Measurements from ENCODE around the gene DDX50. TPM values are rescaled to one million over a fixed set of nuclear protein-coding genes. Genes with fewer than 3 reads are reported as not detected.
A peak's percentile ranks its signal among the peaks of the same experiment; 100 is the strongest.

The DDX50 gene
- total and polyA plus RNA-seq, 7 donors: 18.6 to 27.5 (median 22.6) TPM

DNA sequence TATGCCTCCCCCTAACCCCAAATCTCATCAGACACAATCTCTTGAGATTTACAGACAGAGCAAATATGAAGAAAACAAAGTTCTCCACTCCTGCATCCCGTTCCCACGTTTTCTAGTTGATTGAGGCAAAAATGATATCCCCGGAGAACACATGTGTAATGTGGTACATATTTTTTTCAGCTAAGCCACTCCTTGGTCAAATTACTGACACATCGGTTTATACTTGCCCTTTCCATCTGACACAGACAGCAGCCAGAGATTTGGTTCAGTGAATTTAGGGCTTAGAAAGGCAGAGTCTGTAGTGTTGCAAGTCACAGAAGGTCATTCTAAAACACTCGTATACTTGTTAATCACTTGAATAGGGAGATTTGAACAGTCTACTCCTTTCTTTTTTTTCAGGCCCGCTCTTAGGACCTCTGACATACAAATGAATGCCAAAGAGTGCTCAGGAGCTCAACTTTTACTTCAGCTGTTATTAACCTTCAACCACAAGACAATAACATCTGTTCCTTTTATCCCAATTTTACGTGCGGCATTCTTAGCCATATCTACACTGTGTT lies 1.8 kb upstream of the DDX50 start:
- no peak for DNase-seq
- no peak overlapping the region for H3K27ac ChIP-seq

DNA sequence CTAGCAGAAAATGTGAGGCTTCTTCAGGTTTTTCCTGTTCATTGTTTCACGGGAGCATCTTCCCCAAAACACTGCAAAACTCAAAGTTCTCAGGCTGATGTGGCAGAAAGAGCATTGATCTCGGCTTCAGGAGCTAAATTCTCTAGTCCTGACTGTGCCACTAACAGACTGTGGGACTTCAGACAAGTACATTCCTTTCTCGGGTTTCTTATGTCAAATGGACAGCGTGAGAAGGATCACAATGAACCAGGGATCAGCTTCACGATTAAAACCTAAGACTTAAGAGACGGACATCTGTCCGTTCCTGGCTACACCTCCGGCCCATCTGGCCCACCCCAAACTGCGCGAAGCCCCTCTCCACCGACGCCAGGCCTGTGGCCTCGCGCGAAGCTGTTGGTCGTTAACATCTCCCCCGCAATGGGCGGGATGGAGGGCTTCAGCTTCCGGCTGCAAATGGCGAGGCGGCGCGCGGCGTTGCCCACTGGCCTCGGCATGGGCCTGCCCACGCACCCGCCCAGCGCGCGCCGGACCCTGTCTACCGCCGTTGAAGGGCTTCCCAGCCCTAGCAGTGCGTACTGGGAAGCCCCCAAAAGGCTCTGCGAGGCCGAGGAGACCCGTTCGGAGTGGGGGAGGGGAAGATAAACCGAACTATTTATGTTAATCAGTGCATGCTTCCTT lies 549 bp upstream of the DDX50 start:
- intact Hi-C loops (cut with DNase I): no loop called here
- Histone ChIP-seq H3K4me3 (peak overlapping the region; percentile 98), H3K9me3 (no peaks in the 10 kb centered on the region), H3K27me3 (ENCODE audit: insufficient read depth in 3 of 3, low read length in 2 of 3) (no peaks in the 10 kb centered on the region), H3K27ac (peak overlapping the region; percentile 97), H3K36me3 (ENCODE audit: insufficient read depth in 1 of 2, low read depth in 1 of 2) (no peaks in the 10 kb centered on the region), H3K4me1 (peaks cover 19% of the 10 kb centered on the region)
- TF ChIP-seq, protein P1, sequence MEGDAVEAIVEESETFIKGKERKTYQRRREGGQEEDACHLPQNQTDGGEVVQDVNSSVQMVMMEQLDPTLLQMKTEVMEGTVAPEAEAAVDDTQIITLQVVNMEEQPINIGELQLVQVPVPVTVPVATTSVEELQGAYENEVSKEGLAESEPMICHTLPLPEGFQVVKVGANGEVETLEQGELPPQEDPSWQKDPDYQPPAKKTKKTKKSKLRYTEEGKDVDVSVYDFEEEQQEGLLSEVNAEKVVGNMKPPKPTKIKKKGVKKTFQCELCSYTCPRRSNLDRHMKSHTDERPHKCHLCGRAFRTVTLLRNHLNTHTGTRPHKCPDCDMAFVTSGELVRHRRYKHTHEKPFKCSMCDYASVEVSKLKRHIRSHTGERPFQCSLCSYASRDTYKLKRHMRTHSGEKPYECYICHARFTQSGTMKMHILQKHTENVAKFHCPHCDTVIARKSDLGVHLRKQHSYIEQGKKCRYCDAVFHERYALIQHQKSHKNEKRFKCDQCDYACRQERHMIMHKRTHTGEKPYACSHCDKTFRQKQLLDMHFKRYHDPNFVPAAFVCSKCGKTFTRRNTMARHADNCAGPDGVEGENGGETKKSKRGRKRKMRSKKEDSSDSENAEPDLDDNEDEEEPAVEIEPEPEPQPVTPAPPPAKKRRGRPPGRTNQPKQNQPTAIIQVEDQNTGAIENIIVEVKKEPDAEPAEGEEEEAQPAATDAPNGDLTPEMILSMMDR (IDR thresholded peaks at IDR 0.05): no peak
- DNase-seq (peak; percentile 77 to 88), ATAC-seq (peak; percentile 58 to 71 (median 64))
- WGBS, 3 donors: 2 to 3% (median 3%) methylated on average over 40 of the region's 40 CpGs

More for the DNA sequence above, 1.8 kb upstream of the DDX50 start:
- H3K27me3 ChIP-seq (ENCODE audit: insufficient read depth in 3 of 3, low read length in 2 of 3): no peaks in the 10 kb centered on the region
- intact Hi-C loops (cut with DNase I): loop anchor here (5.0 kb wide), 2 partner anchors 107 to 347 kb away; no protein-coding TSS in a partner anchor
- TF ChIP-seq, protein P1 (IDR thresholded peaks at IDR 0.05): no peak
- H3K36me3 ChIP-seq (ENCODE audit: insufficient read depth in 1 of 2, low read depth in 1 of 2): no peaks in the 10 kb centered on the region
- no peak overlapping the region for H3K4me3 ChIP-seq
- H3K9me3 ChIP-seq: no peaks in the 10 kb centered on the region
- ATAC-seq: no peak
- 48 to 61% (median 52%) methylated on average over 8 of the region's 8 CpGs for WGBS, 3 donors
- H3K4me1 ChIP-seq: peaks cover 19% of the 10 kb centered on the region

DNA sequence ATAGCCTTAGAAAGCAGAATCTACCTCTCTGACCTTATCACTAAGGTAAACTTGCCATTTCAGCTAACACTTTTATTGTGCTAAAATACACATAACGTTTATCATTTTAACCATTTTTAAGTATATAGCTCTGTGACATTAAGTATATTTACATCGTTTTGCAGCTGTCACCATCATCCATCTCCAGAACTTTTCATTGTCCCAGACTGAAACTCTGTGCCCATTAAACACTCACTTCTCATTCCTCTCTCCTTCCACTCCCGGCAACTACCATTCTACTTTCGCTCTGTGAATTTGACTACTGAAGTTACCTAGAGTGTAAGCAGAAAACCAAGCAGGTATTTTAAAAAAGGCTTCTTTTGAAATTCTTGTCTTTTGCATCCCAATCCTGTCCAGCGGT lies 1.3 kb downstream of the DDX50 start:
- TF ChIP-seq, protein P1 (IDR thresholded peaks at IDR 0.05): no peak
- Histone ChIP-seq H3K9me3 (no peaks in the 10 kb centered on the region), H3K36me3 (ENCODE audit: insufficient read depth in 1 of 2, low read depth in 1 of 2) (peaks cover 0 to 13% of the 10 kb centered on the region in 2 donors), H3K4me1 (peaks cover 19% of the 10 kb centered on the region), H3K27me3 (ENCODE audit: insufficient read depth in 3 of 3, low read length in 2 of 3) (no peaks in the 10 kb centered on the region), H3K27ac (peak overlapping the region; percentile 97), H3K4me3 (peak overlapping the region; percentile 98)
- ATAC-seq: no peak
- 67 to 70% (median 68%) methylated on average over 5 of the region's 5 CpGs for WGBS, 3 donors
- intact Hi-C loops (cut with DNase I): no loop called here
- DNase-seq: no peak

DNA sequence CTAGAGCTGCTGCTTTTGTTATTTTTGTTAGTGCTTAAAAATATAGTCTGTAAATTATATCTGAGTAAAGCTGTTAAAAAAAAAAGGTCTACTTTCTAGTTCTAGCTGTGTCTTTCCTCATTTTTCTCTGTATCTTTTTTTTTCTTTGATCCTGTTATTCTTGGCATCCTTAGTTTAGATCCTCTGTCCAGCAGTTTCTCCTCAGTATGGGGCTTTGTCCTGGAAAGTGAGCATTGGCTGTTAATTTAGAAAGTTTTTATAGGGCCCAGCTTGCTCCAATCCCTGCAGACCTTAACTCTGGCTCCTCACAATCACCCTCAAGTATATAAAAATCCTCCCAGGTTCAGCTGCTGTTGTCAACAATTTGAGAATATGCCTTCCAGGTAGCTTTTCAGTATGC lies 23.5 kb downstream of the DDX50 start:
- no peak for DNase-seq
- Histone ChIP-seq H3K27ac (no peak overlapping the region), H3K36me3 (ENCODE audit: insufficient read depth in 1 of 2, low read depth in 1 of 2) (peaks cover 3 to 75% of the 10 kb centered on the region in 2 donors), H3K27me3 (ENCODE audit: insufficient read depth in 3 of 3, low read length in 2 of 3) (no peaks in the 10 kb centered on the region), H3K9me3 (no peaks in the 10 kb centered on the region), H3K4me3 (no peak overlapping the region), H3K4me1 (no peaks in the 10 kb centered on the region)
- no peak for ATAC-seq
- intact Hi-C loops (cut with DNase I): no loop called here
- TF ChIP-seq, protein P1 (IDR thresholded peaks at IDR 0.05): no peak

Measured in psoas muscle (tissue), 8 donors.